H1 (cell line): ENCODE measurements around the gene CRADD. TPM values are rescaled to one million over a fixed set of nuclear protein-coding genes. Genes with fewer than 3 reads are reported as not detected.

ENCODE experiments used
- CTCF ChIA-PET: fragments of 300-600 bp; sonication (Branson Sonifier 250); formaldehyde crosslinking; loops from one replicate; lab custom pipeline; 2021; ENCODE audit not compliant: partially characterized antibody; lab: Charles Lee
- POLR2A ChIA-PET: fragments of 300-600 bp; sonication (Branson Sonifier 250); formaldehyde crosslinking; loops from one replicate; lab custom pipeline; 2021; ENCODE audit warnings: inconsistent platforms; ENCODE audit not compliant: partially characterized antibody; lab: Charles Lee
- DNase-seq, 2 experiments: peaks; one replicate each; pipeline versions ENCODE4 v3.0.0 to v3.0.0-alpha.2; 2010 to 2022; ENCODE audit warnings: low spot score in 2 of 2, low read depth in 1 of 2, mixed read lengths in 1 of 2
- FAIRE-seq: peaks from 2 replicates; lab custom pipeline; 2011; peaks lifted over from hg19 to GRCh38; lab: Jason Lieb, UNC
- H2AFZ ChIP-seq: 2 replicates; pipeline ENCODE4 v1.8.1; 2012; ENCODE audit warnings: low read length, inconsistent platforms
- H2AK5ac ChIP-seq: 2 replicates; pipeline ENCODE4 v1.6.1; 2013; ENCODE audit warnings: low read depth, low read length
- H2BK120ac ChIP-seq: replicated peaks from 2 replicates; pipeline ENCODE3; 2013; ENCODE audit warnings: low read depth, low read length, inconsistent platforms
- H2BK12ac ChIP-seq: 2 replicates; pipeline ENCODE4 v1.6.1; 2013; ENCODE audit warnings: low read depth, low read length
- H2BK15ac ChIP-seq: 2 replicates; pipeline ENCODE4 v1.6.1; 2013; ENCODE audit warnings: low read length
- H2BK20ac ChIP-seq: 2 replicates; pipeline ENCODE4 v1.6.1; 2013; ENCODE audit warnings: low read length
- H2BK5ac ChIP-seq: 2 replicates; pipeline ENCODE4 v1.6.1; 2013; ENCODE audit warnings: low read depth, low read length
- H3K14ac ChIP-seq: 2 replicates; pipeline ENCODE4 v1.6.1; 2013; ENCODE audit warnings: inconsistent platforms; ENCODE audit not compliant: insufficient read length
- H3K18ac ChIP-seq: 2 replicates; pipeline ENCODE4 v1.6.1; 2013; ENCODE audit warnings: low read length; ENCODE audit errors: extremely low read depth
- H3K23ac ChIP-seq: 2 replicates; pipeline ENCODE4 v1.6.1; 2013; ENCODE audit warnings: inconsistent platforms; ENCODE audit not compliant: insufficient read length
- H3K23me2 ChIP-seq: 2 replicates; pipeline ENCODE4 v1.6.1; 2013; ENCODE audit warnings: low read depth, low read length
- H3K27ac ChIP-seq: 2 replicates; pipeline ENCODE4 v1.6.1; 2011; ENCODE audit warnings: low read depth, low read length, inconsistent platforms
- H3K27me3 ChIP-seq, 4 experiments: replicated peaks in 1 of 4; 1 replicate in 1 of 4; 2 replicates in 3 of 4; pipeline versions ENCODE4 v1.6.1 to v1.8.1; 2011 to 2013; ENCODE audit warnings: low read length in 3 of 4, mild to moderate bottlenecking in 3 of 4, inconsistent platforms in 2 of 4, mixed read lengths in 2 of 4, moderate library complexity in 1 of 4; ENCODE audit not compliant: control insufficient read depth in 3 of 4, insufficient read depth in 3 of 4; ENCODE audit errors: extremely low read depth in 1 of 4
- H3K36me3 ChIP-seq, 4 experiments: 2 replicates each; pipeline versions ENCODE4 v1.6.1 to v1.8.1; 2011 to 2013; ENCODE audit warnings: mild to moderate bottlenecking in 4 of 4, low read length in 3 of 4, moderate library complexity in 2 of 4, control low read depth in 1 of 4, inconsistent platforms in 1 of 4; ENCODE audit not compliant: insufficient read depth in 4 of 4, control insufficient read depth in 2 of 4
- H3K4ac ChIP-seq: replicated peaks from 2 replicates; pipeline ENCODE3; 2013; ENCODE audit warnings: low read length, low read depth, mixed read lengths, inconsistent platforms; ENCODE audit not compliant: insufficient read length
- H3K4me1 ChIP-seq, 4 experiments: replicated peaks in 1 of 4; 1 replicate in 1 of 4; 2 replicates in 3 of 4; pipeline versions ENCODE4 v1.6.1 to v1.8.1; 2011 to 2013; ENCODE audit warnings: low read length in 3 of 4, inconsistent platforms in 2 of 4, mixed read lengths in 1 of 4; ENCODE audit not compliant: insufficient read depth in 4 of 4, control insufficient read depth in 3 of 4
- H3K4me2 ChIP-seq, 2 experiments: 2 replicates each; pipeline versions ENCODE4 v1.6.1 to v1.8.1; 2011 to 2013; ENCODE audit warnings: low read depth in 2 of 2, low read length in 2 of 2, control low read depth in 1 of 2, inconsistent platforms in 1 of 2, mild to moderate bottlenecking in 1 of 2; ENCODE audit not compliant: insufficient read depth in 1 of 2
- H3K4me3 ChIP-seq, 4 experiments: fragments of 200-600, 300-600 bp in 1 of 4; sonication (generic), shearing (Covaris generic), sonication (Bioruptor Twin) in 1 of 4; 2 replicates each; pipeline versions ENCODE4 v1.5.1 to v1.8.1; 2011 to 2016; ENCODE audit warnings: low read length in 4 of 4, low read depth in 3 of 4, control low read depth in 2 of 4, inconsistent platforms in 2 of 4, mild to moderate bottlenecking in 2 of 4, mixed read lengths in 1 of 4, moderate library complexity in 1 of 4; ENCODE audit not compliant: insufficient read depth in 2 of 4; ENCODE audit errors: extremely low read depth in 1 of 4
- H3K56ac ChIP-seq: replicated peaks from 2 replicates; pipeline ENCODE3; 2013; ENCODE audit warnings: low read depth, mild to moderate bottlenecking, mixed read lengths, low read length, inconsistent platforms; ENCODE audit not compliant: insufficient read length
- H3K79me1 ChIP-seq: 2 replicates; pipeline ENCODE4 v1.6.1; 2013; ENCODE audit warnings: low read depth, low read length, control low read depth
- H3K79me2 ChIP-seq, 2 experiments: 2 replicates each; pipeline versions ENCODE4 v1.6.1 to v1.8.1; 2012 to 2013; ENCODE audit warnings: low read length in 2 of 2, mild to moderate bottlenecking in 2 of 2, inconsistent platforms in 1 of 2; ENCODE audit not compliant: insufficient read depth in 2 of 2, control insufficient read depth in 1 of 2
- H3K9ac ChIP-seq, 4 experiments: replicated peaks in 1 of 4; 1 replicate in 1 of 4; 2 replicates in 3 of 4; pipeline versions ENCODE4 v1.6.1 to v1.8.1; 2011 to 2013; ENCODE audit warnings: low read depth in 3 of 4, low read length in 3 of 4, control low read depth in 2 of 4, mild to moderate bottlenecking in 2 of 4, moderate library complexity in 2 of 4, inconsistent platforms in 1 of 4; ENCODE audit errors: extremely low read depth in 1 of 4
- H3K9me3 ChIP-seq, 2 experiments: 2 replicates each; pipeline versions ENCODE4 v1.6.1 to v1.8.1; 2012 to 2013; ENCODE audit warnings: mild to moderate bottlenecking in 2 of 2, moderate library complexity in 2 of 2, control low read depth in 1 of 2, inconsistent platforms in 1 of 2, low read depth in 1 of 2, low read length in 1 of 2, mixed read lengths in 1 of 2; ENCODE audit not compliant: insufficient read depth in 2 of 2
- H4K20me1 ChIP-seq, 2 experiments: replicated peaks in 1 of 2; 2 replicates each; pipeline versions ENCODE3 to v1.8.1; 2011 to 2013; ENCODE audit warnings: inconsistent platforms in 2 of 2, low read length in 2 of 2, mild to moderate bottlenecking in 1 of 2; ENCODE audit not compliant: insufficient read depth in 2 of 2, control insufficient read depth in 1 of 2
- H4K5ac ChIP-seq: 2 replicates; pipeline ENCODE4 v1.6.1; 2013; ENCODE audit warnings: low read length, low read depth, mixed read lengths, inconsistent platforms; ENCODE audit not compliant: insufficient read length
- H4K8ac ChIP-seq: 2 replicates; pipeline ENCODE4 v1.8.0; 2013; ENCODE audit warnings: mild to moderate bottlenecking, moderate library complexity, low read length, inconsistent platforms; ENCODE audit not compliant: insufficient read depth; ENCODE audit errors: extremely low read depth
- H4K91ac ChIP-seq: replicated peaks from 2 replicates; pipeline ENCODE3; 2013; ENCODE audit warnings: low read length, mixed read lengths, inconsistent platforms; ENCODE audit not compliant: insufficient read length
- CTCF ChIP-seq, 3 experiments: IDR thresholded peaks; 1 replicate in 2 of 3; 2 replicates in 1 of 3; pipeline versions ENCODE4 v1.5.1 to v1.6.1; 2011; ENCODE audit warnings: low read length in 3 of 3, mild to moderate bottlenecking in 3 of 3, inconsistent platforms in 2 of 3, low read depth in 1 of 3, moderate library complexity in 1 of 3; ENCODE audit not compliant: insufficient read depth in 1 of 3; ENCODE audit errors: control extremely low read depth in 1 of 3
- TBP ChIP-seq: IDR thresholded peaks from 2 replicates; pipeline ENCODE4 v1.6.1; 2011; ENCODE audit warnings: low read depth, low read length, improper control_type of control experiment
- YY1 ChIP-seq: IDR thresholded peaks from 2 replicates; pipeline ENCODE4 v1.6.1; 2011; ENCODE audit warnings: low read depth, mild to moderate bottlenecking, low read length
- WGBS, 2 experiments: shearing (Covaris generic) in 1 of 2; methylation state at CpG; one replicate each; pipeline versions ENCODE4 v1.1.6 to v1.1.7; 2013 to 2015; ENCODE audit warnings: low lambda C conversion rate in 2 of 2, mixed read lengths in 2 of 2, inconsistent platforms in 1 of 2, low coverage in 1 of 2, missing lambda C conversion rate in 1 of 2; ENCODE audit not compliant: insufficient replicate concordance in 2 of 2, insufficient coverage in 1 of 2, insufficient read length in 1 of 2; ENCODE audit errors: extremely low coverage in 1 of 2, missing lambda C conversion rate in 1 of 2; 5-methylcytosine and 5-hydroxymethylcytosine counted together
- polyA plus RNA-seq, 7 experiments: library from polyadenylated mRNA; depleted of rRNA in 3 of 7; stranded (reverse) in 5 of 7; unstranded in 2 of 7; fragments of >200 nt in 5 of 7; fragments of 200-250 nt in 2 of 7; gene quantifications; 1 replicate in 5 of 7; 2 replicates in 1 of 7; 4 replicates in 1 of 7; pipeline versions ENCODE4 v1.2.1 to v1.2.3, GENCODE V29; 2011 to 2013; ENCODE audit warnings: missing spikeins in 2 of 7, mixed read lengths in 2 of 7
- total RNA-seq: library from RNA; stranded (reverse); fragmentation: NEBNext Ultra II Directional; extraction: Animal tissue kit (Norgen Biotek cat#: 25700); gene quantifications from 2 replicates; pipeline ENCODE4 v1.2.1, GENCODE V29; 2021

The CRADD gene
- total and polyA plus RNA-seq, 2 of the 8 experiments (the other 6 are each of a cell fraction or from before 2014, with no cell fraction given) = 8.1 to 15.4 TPM

GRCh38 chr12:93777254-93777653 is 100.1 kb downstream of the CRADD start:
- Histone ChIP-seq H3K9ac (no peak overlapping the region), H3K79me2 (no peaks in the 10 kb centered on the region), H2BK15ac (no peak overlapping the region), H2BK12ac (no peak overlapping the region), H3K27me3 (no peaks in the 10 kb centered on the region), H4K8ac (no peak overlapping the region), H3K4me2 (no peak overlapping the region), H4K91ac (no peak overlapping the region), H3K18ac (no peak overlapping the region), H3K4me3 (no peak overlapping the region), H3K4me1 (peaks cover 0 to 8% (median 0%) of the 10 kb centered on the region in 4 experiments; a peak in 1 of 7 replicates), H3K36me3 (no peaks in the 10 kb centered on the region)
- TF ChIP-seq TBP = no peak
- TF ChIP-seq CTCF (IDR thresholded peaks at IDR 0.05; ENCODE audit: control extremely low read depth in 1 of 3, insufficient read depth in 1 of 3, low read depth in 1 of 3, low read length in 3 of 3) = no peak
- TF ChIP-seq YY1 = no peak
- TF ChIP-seq, all 59 proteins: peak for 0
- no peak overlapping the region for H3K14ac ChIP-seq
- 75% methylated on average over 3 of the region's 3 CpGs; no CpG with 5 or more reads in 1 of the 2 experiments for WGBS, 2 experiments
- DNase-seq (no peak), FAIRE-seq (no peak)
- no peak overlapping the region for H2BK20ac ChIP-seq
- H3K23me2 ChIP-seq = no peaks in the 10 kb centered on the region
- H3K79me1 ChIP-seq = no peaks in the 10 kb centered on the region
- no peak overlapping the region for H3K4ac ChIP-seq
- ChIA-PET POLR2A (no interaction called here), CTCF (interaction anchor here (0.7 to 1.3 kb wide), 2 partner anchors 11 to 85 kb away, joined by 3 to 4 read pairs; no protein-coding TSS in a partner anchor)
- no peak overlapping the region for H2AFZ ChIP-seq
- H3K23ac ChIP-seq = no peak overlapping the region
- no peaks in the 10 kb centered on the region for H4K20me1 ChIP-seq
- H2BK120ac ChIP-seq = no peak overlapping the region
- H3K27ac ChIP-seq = no peak overlapping the region
- H3K56ac ChIP-seq = no peak overlapping the region
- H2BK5ac ChIP-seq = no peak overlapping the region
- H2AK5ac ChIP-seq = no peak overlapping the region
- no peak overlapping the region for H4K5ac ChIP-seq
- H3K9me3 ChIP-seq = no peaks in the 10 kb centered on the region
